GM23248 (cell line): ENCODE data around the gene LUC7L.

Source experiments
- EZH2 ChIP-seq: fragments of 200-600 bp; sonication (generic); IDR thresholded peaks from 2 replicates; pipeline ENCODE4 v1.6.1; 2018; ENCODE audit warnings: antibody characterized with exemption, mild to moderate bottlenecking; ENCODE audit not compliant: insufficient read depth, poor library complexity, severe bottlenecking
- EZH2phosphoT487 ChIP-seq: fragments of 200-600 bp; sonication (generic); IDR thresholded peaks from 2 replicates; pipeline ENCODE4 v1.6.1; 2018; ENCODE audit warnings: antibody characterized with exemption, moderate library complexity, mild to moderate bottlenecking, low read depth; ENCODE audit not compliant: insufficient read depth

DNA sequence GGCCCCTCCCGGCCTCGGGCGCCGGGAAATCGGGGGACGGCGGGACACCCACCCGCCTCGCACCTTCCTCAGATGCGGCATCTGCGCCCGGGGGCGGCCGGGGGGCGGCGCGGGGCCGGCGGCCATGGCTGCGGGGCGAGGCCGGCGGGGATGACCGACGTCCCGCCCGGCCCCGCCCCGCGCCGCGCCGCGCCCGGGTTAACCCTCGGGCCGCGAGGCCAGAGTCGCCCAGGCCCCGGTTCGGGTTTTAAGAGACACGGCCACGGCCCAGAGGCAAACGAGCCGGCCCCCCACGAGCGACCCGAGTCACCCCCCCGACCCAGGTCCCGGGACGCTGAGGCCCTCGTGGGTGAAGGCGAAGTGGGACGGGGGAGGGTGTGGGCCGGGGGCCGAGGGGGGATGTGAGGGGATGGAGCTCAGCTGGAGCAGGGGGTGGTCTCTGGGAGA is 46.6 kb upstream of the LUC7L start, which contains the start of gene RGS11:
- TF ChIP-seq EZH2phosphoT487 = no peak
- TF ChIP-seq EZH2 = no peak
